PC-3 (cell line): Measurements from ENCODE around the gene F5.

ENCODE experiments used
- EZH2 ChIP-seq: fragments of 300-600 bp; sonication (generic); IDR thresholded peaks from one replicate; pipeline ENCODE4 v1.6.1; 2017; ENCODE audit warnings: antibody characterized with exemption, mild to moderate bottlenecking, low read length; ENCODE audit not compliant: unreplicated experiment
- TF ChIP-seq, protein P1 (sequence below): fragments of 300-600 bp; sonication (generic); conservative IDR thresholded peaks from 2 replicates; pipeline ENCODE4 v1.5.1; 2017; ENCODE audit warnings: antibody characterized with exemption, low read depth, mild to moderate bottlenecking, low read length

DNA sequence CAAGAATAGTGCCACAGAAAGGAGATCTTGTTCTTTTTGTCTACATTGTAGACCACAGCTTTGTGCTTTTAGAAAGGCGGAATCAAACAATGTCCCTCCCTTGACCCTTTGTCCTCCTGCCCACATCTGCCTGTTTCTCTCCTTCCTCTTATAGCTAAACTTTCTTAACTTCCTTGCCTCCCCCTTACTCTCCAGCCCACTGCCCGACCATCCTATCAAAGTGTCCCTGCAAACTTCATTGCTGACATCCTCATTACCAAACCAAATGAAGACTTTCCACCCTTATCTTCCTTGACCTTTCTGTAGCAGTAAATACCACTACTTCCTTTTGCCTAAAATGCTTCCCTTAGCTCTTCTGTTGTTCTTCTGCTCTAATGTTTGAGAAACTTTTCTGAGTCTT is 38.6 kb upstream of the F5 start:
- TF ChIP-seq, protein P1, sequence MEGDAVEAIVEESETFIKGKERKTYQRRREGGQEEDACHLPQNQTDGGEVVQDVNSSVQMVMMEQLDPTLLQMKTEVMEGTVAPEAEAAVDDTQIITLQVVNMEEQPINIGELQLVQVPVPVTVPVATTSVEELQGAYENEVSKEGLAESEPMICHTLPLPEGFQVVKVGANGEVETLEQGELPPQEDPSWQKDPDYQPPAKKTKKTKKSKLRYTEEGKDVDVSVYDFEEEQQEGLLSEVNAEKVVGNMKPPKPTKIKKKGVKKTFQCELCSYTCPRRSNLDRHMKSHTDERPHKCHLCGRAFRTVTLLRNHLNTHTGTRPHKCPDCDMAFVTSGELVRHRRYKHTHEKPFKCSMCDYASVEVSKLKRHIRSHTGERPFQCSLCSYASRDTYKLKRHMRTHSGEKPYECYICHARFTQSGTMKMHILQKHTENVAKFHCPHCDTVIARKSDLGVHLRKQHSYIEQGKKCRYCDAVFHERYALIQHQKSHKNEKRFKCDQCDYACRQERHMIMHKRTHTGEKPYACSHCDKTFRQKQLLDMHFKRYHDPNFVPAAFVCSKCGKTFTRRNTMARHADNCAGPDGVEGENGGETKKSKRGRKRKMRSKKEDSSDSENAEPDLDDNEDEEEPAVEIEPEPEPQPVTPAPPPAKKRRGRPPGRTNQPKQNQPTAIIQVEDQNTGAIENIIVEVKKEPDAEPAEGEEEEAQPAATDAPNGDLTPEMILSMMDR = no peak
- no peak for TF ChIP-seq EZH2
